A673 (cell line): ENCODE measurements around the gene RHBDF2.

ENCODE experiments used
- CTCF ChIP-seq: fragments of 300-800, 200-600 bp; sonication (generic); conservative IDR thresholded peaks from 2 replicates; pipeline ENCODE4 v1.5.1; 2017; ENCODE audit warnings: low read depth, mild to moderate bottlenecking, antibody characterized with exemption, low read length, moderate library complexity, mixed read lengths
- EZH2 ChIP-seq: fragments of 200-600 bp; sonication (generic); IDR thresholded peaks from 2 replicates; pipeline ENCODE4 v1.6.1; 2017; ENCODE audit warnings: borderline replicate concordance, low read depth, mild to moderate bottlenecking, mixed read lengths, antibody characterized with exemption, low read length; ENCODE audit not compliant: poor library complexity, severe bottlenecking

- TF ChIP-seq EZH2 (no peak), CTCF (no peak)
Observed at GRCh38 chr17:76459674-76460073, 41.5 kb downstream of the RHBDF2 start.
